Ishikawa (cell line): ENCODE measurements around the gene HOXA3.

Source experiments
- CEBPB ChIP-seq: IDR thresholded peaks from 2 replicates; pipeline ENCODE4 v1.6.1; 2012
- CREB1 ChIP-seq: IDR thresholded peaks from 2 replicates; pipeline ENCODE4 v1.6.1; 2012; ENCODE audit warnings: low read depth
- EGR1 ChIP-seq: IDR thresholded peaks from 2 replicates; pipeline ENCODE4 v1.6.1; 2012
- EP300 ChIP-seq: IDR thresholded peaks from 2 replicates; pipeline ENCODE4 v1.6.1; 2012; ENCODE audit warnings: borderline replicate concordance
- FOXM1 ChIP-seq: IDR thresholded peaks from 2 replicates; pipeline ENCODE4 v1.6.1; 2012; ENCODE audit warnings: low read depth, borderline replicate concordance
- NFIC ChIP-seq: IDR thresholded peaks from 2 replicates; pipeline ENCODE4 v1.6.1; 2012
- RAD21 ChIP-seq: IDR thresholded peaks from 2 replicates; pipeline ENCODE4 v1.6.1; 2012; ENCODE audit warnings: low read depth
- TAF1 ChIP-seq: IDR thresholded peaks from 2 replicates; pipeline ENCODE4 v1.6.1; 2012; ENCODE audit warnings: low read depth, mild to moderate bottlenecking
- TCF12 ChIP-seq: IDR thresholded peaks from 2 replicates; pipeline ENCODE4 v1.6.1; 2012; ENCODE audit warnings: low read depth
- TEAD4 ChIP-seq: IDR thresholded peaks from 2 replicates; pipeline ENCODE4 v1.6.1; 2012
- YY1 ChIP-seq: IDR thresholded peaks from 2 replicates; pipeline ENCODE4 v1.6.1; 2012; ENCODE audit warnings: low read depth
- ZBTB7A ChIP-seq: IDR thresholded peaks from 2 replicates; pipeline ENCODE4 v1.6.1; 2012; ENCODE audit warnings: low read depth
- TF ChIP-seq, protein P1 (sequence below): IDR thresholded peaks from 2 replicates; pipeline ENCODE4 v1.6.1; 2012
- TF ChIP-seq, protein P2 (sequence below): IDR thresholded peaks from 2 replicates; pipeline ENCODE4 v1.6.1; 2012; ENCODE audit warnings: low read depth, mild to moderate bottlenecking
- TF ChIP-seq, protein P3 (sequence below): IDR thresholded peaks from 2 replicates; pipeline ENCODE4 v1.6.1; 2012

HOXA3 gene

DNA sequence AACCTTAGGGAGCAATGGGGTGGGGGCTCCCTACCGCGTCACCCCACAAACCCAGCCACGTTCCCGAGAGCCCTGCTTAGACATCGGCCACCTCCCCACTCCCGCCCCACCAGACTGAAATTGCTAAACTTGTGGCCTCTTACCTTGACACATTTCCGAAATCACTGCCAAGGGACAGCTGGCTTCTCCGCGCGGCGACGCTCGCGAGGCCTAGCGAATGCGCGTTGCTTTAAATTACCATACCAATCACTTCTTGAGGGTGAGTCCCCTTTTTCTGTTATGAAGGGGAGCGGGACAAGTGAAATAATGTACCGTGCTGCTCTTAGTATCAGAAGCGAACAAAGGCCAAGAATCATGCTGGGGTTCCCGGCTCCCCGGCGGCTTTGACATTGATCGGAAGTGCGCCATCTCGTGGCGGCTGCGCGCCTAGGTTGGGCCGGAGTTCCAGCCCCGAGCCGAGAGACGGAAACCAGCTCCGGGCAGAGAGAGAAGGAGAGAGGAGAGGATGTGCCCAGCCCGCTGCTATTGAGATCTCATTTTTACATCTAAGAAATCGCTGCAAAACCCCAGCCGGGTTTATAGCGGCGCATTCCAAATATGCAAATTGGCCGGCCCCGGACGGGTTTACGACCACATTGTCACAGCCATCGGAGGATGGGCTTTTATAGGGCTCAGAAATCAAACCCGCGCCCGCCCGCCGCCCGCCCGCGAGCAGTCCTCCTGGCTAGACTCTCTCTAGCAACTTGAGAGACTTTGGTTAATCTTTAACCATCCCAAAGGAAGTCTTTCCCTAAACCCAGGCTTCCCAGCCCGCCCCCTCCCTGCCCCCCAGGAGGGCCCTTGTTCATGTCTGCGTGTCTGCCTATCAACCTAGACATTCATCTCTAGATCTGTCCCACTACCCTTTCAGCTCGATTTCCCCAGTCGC, 27.4 kb upstream of the HOXA3 start:
- TF ChIP-seq TCF12, result no peak
- TF ChIP-seq RAD21, result peak; percentile 45

DNA sequence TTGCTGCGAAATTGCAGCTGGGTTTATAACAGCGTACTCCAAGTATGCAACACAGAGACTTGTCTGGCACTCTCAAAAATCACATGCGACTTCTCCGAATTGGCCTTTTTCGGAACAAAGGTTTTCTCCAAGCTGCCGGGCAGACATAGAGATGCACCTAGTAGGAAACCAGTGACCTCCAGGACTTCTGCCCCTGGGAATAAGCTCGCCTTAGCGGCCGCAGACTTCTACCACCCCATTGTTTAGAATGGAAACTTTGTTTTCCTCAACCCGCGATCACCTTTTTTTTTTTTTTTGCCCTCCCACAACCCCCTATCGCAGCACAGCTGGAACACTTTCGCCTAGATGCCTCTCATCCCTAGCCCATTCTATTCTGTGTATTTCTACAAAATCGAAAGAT, 26.6 kb upstream of the HOXA3 start:
- no peak for TF ChIP-seq EGR1
- no peak for TF ChIP-seq NFIC
- TF ChIP-seq, protein P1, sequence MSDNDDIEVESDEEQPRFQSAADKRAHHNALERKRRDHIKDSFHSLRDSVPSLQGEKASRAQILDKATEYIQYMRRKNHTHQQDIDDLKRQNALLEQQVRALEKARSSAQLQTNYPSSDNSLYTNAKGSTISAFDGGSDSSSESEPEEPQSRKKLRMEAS, result no peak
- no peak for TF ChIP-seq YY1
- TF ChIP-seq ZBTB7A, result no peak
- TF ChIP-seq, protein P2, sequence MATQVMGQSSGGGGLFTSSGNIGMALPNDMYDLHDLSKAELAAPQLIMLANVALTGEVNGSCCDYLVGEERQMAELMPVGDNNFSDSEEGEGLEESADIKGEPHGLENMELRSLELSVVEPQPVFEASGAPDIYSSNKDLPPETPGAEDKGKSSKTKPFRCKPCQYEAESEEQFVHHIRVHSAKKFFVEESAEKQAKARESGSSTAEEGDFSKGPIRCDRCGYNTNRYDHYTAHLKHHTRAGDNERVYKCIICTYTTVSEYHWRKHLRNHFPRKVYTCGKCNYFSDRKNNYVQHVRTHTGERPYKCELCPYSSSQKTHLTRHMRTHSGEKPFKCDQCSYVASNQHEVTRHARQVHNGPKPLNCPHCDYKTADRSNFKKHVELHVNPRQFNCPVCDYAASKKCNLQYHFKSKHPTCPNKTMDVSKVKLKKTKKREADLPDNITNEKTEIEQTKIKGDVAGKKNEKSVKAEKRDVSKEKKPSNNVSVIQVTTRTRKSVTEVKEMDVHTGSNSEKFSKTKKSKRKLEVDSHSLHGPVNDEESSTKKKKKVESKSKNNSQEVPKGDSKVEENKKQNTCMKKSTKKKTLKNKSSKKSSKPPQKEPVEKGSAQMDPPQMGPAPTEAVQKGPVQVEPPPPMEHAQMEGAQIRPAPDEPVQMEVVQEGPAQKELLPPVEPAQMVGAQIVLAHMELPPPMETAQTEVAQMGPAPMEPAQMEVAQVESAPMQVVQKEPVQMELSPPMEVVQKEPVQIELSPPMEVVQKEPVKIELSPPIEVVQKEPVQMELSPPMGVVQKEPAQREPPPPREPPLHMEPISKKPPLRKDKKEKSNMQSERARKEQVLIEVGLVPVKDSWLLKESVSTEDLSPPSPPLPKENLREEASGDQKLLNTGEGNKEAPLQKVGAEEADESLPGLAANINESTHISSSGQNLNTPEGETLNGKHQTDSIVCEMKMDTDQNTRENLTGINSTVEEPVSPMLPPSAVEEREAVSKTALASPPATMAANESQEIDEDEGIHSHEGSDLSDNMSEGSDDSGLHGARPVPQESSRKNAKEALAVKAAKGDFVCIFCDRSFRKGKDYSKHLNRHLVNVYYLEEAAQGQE, result no peak
- no peak for TF ChIP-seq RAD21
- no peak for TF ChIP-seq EP300
- TF ChIP-seq TCF12, result no peak
- TF ChIP-seq, protein P3, sequence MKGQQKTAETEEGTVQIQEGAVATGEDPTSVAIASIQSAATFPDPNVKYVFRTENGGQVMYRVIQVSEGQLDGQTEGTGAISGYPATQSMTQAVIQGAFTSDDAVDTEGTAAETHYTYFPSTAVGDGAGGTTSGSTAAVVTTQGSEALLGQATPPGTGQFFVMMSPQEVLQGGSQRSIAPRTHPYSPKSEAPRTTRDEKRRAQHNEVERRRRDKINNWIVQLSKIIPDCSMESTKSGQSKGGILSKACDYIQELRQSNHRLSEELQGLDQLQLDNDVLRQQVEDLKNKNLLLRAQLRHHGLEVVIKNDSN, result no peak
- no peak for TF ChIP-seq TAF1
- no peak for TF ChIP-seq CEBPB
- TF ChIP-seq TEAD4, result no peak
- no peak for TF ChIP-seq CREB1
- TF ChIP-seq FOXM1, result no peak

DNA sequence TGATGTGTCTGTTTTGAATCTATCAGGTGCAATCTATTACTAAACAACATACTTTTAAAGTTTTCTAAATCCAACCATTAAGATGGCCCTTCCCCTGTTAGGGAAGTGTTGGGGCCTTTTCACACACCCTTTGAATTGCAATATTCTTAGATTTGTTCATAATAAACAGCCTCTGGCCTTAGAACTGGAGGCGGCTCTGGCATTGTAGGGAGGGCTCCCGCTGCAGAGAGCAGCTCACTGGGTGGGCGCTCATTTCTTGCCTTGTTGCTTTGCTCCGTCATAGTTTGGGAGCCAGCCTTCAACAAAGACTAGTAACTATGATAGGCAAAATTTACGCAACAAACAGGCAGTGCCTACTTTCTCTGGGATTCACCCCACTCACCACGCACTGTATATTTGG, 26.0 kb upstream of the HOXA3 start:
- TF ChIP-seq RAD21, result no peak
- TF ChIP-seq EP300, result no peak
- TF ChIP-seq, protein P1, result no peak
- TF ChIP-seq ZBTB7A, result no peak
- TF ChIP-seq, protein P3, result no peak
- TF ChIP-seq YY1, result no peak
- TF ChIP-seq NFIC, result no peak
- no peak for TF ChIP-seq CREB1
- TF ChIP-seq TEAD4, result no peak
- no peak for TF ChIP-seq CEBPB
- no peak for TF ChIP-seq TAF1
- no peak for TF ChIP-seq FOXM1
- TF ChIP-seq TCF12, result no peak
- TF ChIP-seq, protein P2, result no peak
- TF ChIP-seq EGR1, result no peak

DNA sequence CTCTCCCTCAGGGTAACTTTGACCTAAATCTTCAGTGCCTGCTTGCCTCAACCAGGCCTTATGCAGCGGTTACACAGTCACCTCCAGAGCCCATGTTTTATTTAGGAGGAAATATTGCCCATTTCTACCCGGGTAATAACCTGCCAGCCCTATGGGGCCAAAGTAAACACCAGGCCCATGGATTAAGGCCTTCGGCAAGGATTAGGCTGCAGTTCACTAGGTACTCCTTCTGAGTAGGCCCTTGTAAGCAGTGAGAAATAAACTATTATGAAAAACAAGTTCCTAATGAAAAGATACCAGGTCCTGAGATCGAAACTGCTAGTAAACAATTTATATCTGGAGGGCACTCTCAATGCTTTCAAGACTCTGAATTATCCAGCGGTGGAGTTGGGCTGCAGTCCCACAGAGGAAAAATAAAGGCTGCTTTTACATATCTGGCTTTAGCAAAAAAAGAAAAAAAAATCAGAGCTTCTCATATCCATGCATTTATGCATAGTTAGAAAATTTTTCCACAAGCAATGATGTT, 25.5 kb upstream of the HOXA3 start:
- TF ChIP-seq CEBPB, result no peak
- TF ChIP-seq TEAD4, result no peak
- no peak for TF ChIP-seq EGR1
- TF ChIP-seq CREB1, result no peak
- TF ChIP-seq, protein P3, result no peak
- TF ChIP-seq YY1, result no peak
- TF ChIP-seq, protein P1, result no peak

DNA sequence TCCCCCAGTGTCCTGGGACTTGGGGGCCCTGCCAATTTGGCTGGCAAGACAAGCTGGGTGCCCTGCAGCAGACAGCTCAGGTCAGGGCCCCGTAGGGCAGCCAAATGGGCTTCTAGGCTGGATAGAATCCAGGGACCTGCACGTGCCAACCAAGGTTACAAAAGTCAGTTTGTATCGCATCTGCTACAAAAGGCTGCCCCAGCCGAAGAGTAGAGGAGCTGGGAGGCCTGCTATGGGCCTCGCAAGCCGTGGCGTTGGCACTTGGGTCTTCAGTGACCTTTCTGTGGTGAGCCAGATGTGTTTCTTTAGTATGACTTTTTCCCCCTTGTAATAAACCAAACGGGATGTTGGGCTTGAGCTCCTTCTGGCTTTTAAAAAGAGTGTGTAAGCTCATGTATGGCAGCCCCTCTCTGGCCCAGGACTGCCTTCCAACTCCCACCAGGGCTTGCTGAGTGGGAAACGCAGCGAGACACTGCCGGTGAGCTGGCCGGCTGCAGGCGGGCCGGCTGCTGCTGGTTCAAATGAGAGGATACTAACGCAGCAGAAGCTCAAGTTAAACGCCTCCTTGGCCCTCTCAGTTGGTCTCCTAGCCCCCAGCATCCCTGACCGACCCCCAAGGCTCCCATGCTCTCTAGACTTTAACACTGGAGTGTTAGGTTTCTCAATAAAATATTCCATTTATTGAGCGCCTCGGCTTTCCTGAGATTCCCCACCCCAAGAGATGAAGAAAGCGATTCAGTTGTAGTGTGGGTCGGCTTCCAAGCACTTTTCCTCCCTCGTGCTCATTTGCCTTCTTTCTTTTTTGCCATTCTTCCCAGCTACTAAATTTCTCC, 24.8 kb upstream of the HOXA3 start:
- TF ChIP-seq, protein P1, result no peak
- no peak for TF ChIP-seq TCF12
- TF ChIP-seq FOXM1, result no peak
- no peak for TF ChIP-seq RAD21
